Neural crest cell (in vitro differentiated cells): Measurements from ENCODE around the gene TIFAB. TPM values are rescaled to one million over a fixed set of nuclear protein-coding genes. Genes with fewer than 3 reads are reported as not detected.

Source experiments
- DNase-seq: peaks from one replicate; pipeline ENCODE4 v3.0.0; 2021; ENCODE audit warnings: low read depth, mixed read lengths, low spot score
- H3K27ac Mint-ChIP-seq: one replicate; pipeline ENCODE4 v1.8.0; 2021; ENCODE audit warnings: mild to moderate bottlenecking, mixed read lengths; ENCODE audit not compliant: unreplicated experiment
- H3K27me3 Mint-ChIP-seq: 2 replicates; pipeline ENCODE4 v1.8.0; 2021; ENCODE audit warnings: low read depth, mild to moderate bottlenecking, mixed read lengths
- H3K36me3 Mint-ChIP-seq: 2 replicates; pipeline ENCODE4 v1.8.0; 2021; ENCODE audit warnings: low read depth, mild to moderate bottlenecking, mixed read lengths
- H3K4me1 Mint-ChIP-seq: 2 replicates; pipeline ENCODE4 v1.8.0; 2021; ENCODE audit warnings: mixed read lengths
- H3K4me3 Mint-ChIP-seq: one replicate; pipeline ENCODE4 v1.8.0; 2021; ENCODE audit warnings: mild to moderate bottlenecking, mixed read lengths
- H3K9me3 Mint-ChIP-seq: 2 replicates; pipeline ENCODE4 v1.8.0; 2021; ENCODE audit warnings: mixed read lengths
- CTCF ChIP-seq: fragments of 200-600 bp; sonication (generic); conservative IDR thresholded peaks from 2 replicates; pipeline ENCODE4 v1.5.0; 2021; ENCODE audit warnings: antibody characterized with exemption, mild to moderate bottlenecking
- total RNA-seq: library from RNA; stranded (reverse); gene quantifications from 2 replicates; pipeline ENCODE4 v1.2.1, GENCODE V29; 2021

Gene TIFAB
- total RNA-seq, 1 donor from 2014 or later: not detected

- TF ChIP-seq CTCF: no peak
- Mint-ChIP-seq H3K27me3 (peaks cover 27% of the 10 kb centered on the region), H3K27ac (no peak overlapping the region), H3K9me3 (peaks cover 2% of the 10 kb centered on the region), H3K4me1 (peaks cover 11% of the 10 kb centered on the region), H3K4me3 (no peak overlapping the region), H3K36me3 (no peaks in the 10 kb centered on the region)
- DNase-seq: no peak
Measured at GRCh38 chr5:135450952-135451351, 1.2 kb downstream of the TIFAB start.

GRCh38 chr5:135450336-135450735 is 1.8 kb downstream of the TIFAB start:
- Mint-ChIP-seq H3K9me3 (peaks cover 2% of the 10 kb centered on the region), H3K27me3 (peaks cover 22% of the 10 kb centered on the region), H3K4me1 (peaks cover 11% of the 10 kb centered on the region), H3K27ac (peak overlapping the region; percentile 67), H3K4me3 (no peak overlapping the region), H3K36me3 (no peaks in the 10 kb centered on the region)
- no peak for TF ChIP-seq CTCF
- no peak for DNase-seq

GRCh38 chr5:135449644-135450043 is 2.5 kb downstream of the TIFAB start:
- Mint-ChIP-seq H3K9me3 (peaks cover 2% of the 10 kb centered on the region), H3K27ac (no peak overlapping the region), H3K4me1 (peaks cover 11% of the 10 kb centered on the region), H3K4me3 (no peak overlapping the region), H3K36me3 (no peaks in the 10 kb centered on the region), H3K27me3 (peaks cover 17% of the 10 kb centered on the region)
- no peak for DNase-seq
- TF ChIP-seq CTCF: no peak

GRCh38 chr5:135448791-135449507 is 3.2 kb downstream of the TIFAB start:
- peaks cover 11% of the 10 kb centered on the region for H3K4me1 Mint-ChIP-seq
- no peaks in the 10 kb centered on the region for H3K36me3 Mint-ChIP-seq
- no peak for DNase-seq
- peaks cover 2% of the 10 kb centered on the region for H3K9me3 Mint-ChIP-seq
- H3K4me3 Mint-ChIP-seq: no peak overlapping the region
- H3K27me3 Mint-ChIP-seq: peaks cover 11% of the 10 kb centered on the region
- H3K27ac Mint-ChIP-seq: no peak overlapping the region
- TF ChIP-seq CTCF: no peak

GRCh38 chr5:135448071-135448739 is 3.9 kb downstream of the TIFAB start:
- TF ChIP-seq CTCF: no peak
- peaks cover 11% of the 10 kb centered on the region for H3K4me1 Mint-ChIP-seq
- H3K27me3 Mint-ChIP-seq: peaks cover 7% of the 10 kb centered on the region
- no peak for DNase-seq
- peaks cover 2% of the 10 kb centered on the region for H3K9me3 Mint-ChIP-seq
- no peak overlapping the region for H3K27ac Mint-ChIP-seq
- H3K4me3 Mint-ChIP-seq: no peak overlapping the region
- no peaks in the 10 kb centered on the region for H3K36me3 Mint-ChIP-seq
